ENCODE data around the gene NR2C2.

GRCh38 chr3:15097891-15098290 is 150.5 kb downstream of the NR2C2 start:
- TF ChIP-seq CTCF (IDR thresholded peaks at IDR 0.05) (no peak), ATF1 (CRISPR knock-in tag; IDR thresholded peaks at IDR 0.05) (no peak), FOXJ3 (CRISPR knock-in tag; IDR thresholded peaks at IDR 0.05; ENCODE audit: borderline replicate concordance) (no peak), USF1 (CRISPR knock-in tag; IDR thresholded peaks at IDR 0.05) (no peak), ATF2 (CRISPR knock-in tag; IDR thresholded peaks at IDR 0.05; ENCODE audit: borderline replicate concordance, low read depth) (no peak), FOXK1 (CRISPR knock-in tag; IDR thresholded peaks at IDR 0.05) (no peak), ZNF138 (CRISPR knock-in tag; conservative IDR thresholded peaks at IDR 0.05) (no peak), MAX (CRISPR knock-in tag; IDR thresholded peaks at IDR 0.05) (no peak), FOXP4 (CRISPR knock-in tag; IDR thresholded peaks at IDR 0.05) (no peak), ZNF263 (CRISPR knock-in tag; IDR thresholded peaks at IDR 0.05; ENCODE audit: low read depth) (no peak), FOXP1 (CRISPR knock-in tag; IDR thresholded peaks at IDR 0.05; ENCODE audit: borderline replicate concordance) (no peak), JUN (CRISPR knock-in tag; IDR thresholded peaks at IDR 0.05) (no peak), TEAD4 (CRISPR knock-in tag; IDR thresholded peaks at IDR 0.05) (no peak), SP1 (CRISPR knock-in tag; conservative IDR thresholded peaks at IDR 0.05) (no peak)
